ENCODE measurements around the gene TEKT2.

Gene TEKT2

GRCh38 chr1:36115200-36115669, 31.3 kb downstream of the TEKT2 start:
- no peaks in the 10 kb centered on the region for H3F3A ChIP-seq (ENCODE audit: low read depth)
- no peak overlapping the region for H3K4me3 ChIP-seq (ENCODE audit: low read length, poor library complexity, severe bottlenecking)
- no peak overlapping the region for H3K9ac ChIP-seq (ENCODE audit: low read depth, low read length, poor library complexity, severe bottlenecking)
- TF ChIP-seq EZH2phosphoT487 (IDR thresholded peaks at IDR 0.05; ENCODE audit: borderline replicate concordance) (no peak), CTCF (conservative IDR thresholded peaks at IDR 0.05; ENCODE audit: low read length) (no peak)
- H3K9me2 ChIP-seq (replicated peaks; ENCODE audit: low read depth, low read length): no peaks in the 10 kb centered on the region
- H2AFZ ChIP-seq (ENCODE audit: low read length): no peak overlapping the region
- H3K9me3 ChIP-seq (ENCODE audit: insufficient read depth, low read depth, low read length): no peaks in the 10 kb centered on the region
- H3K4me1 ChIP-seq (ENCODE audit: insufficient read depth, low read length, poor library complexity, severe bottlenecking): peaks cover 13% of the 10 kb centered on the region
- H3K27me3 ChIP-seq (ENCODE audit: insufficient read depth, low read length, poor library complexity, severe bottlenecking): no peaks in the 10 kb centered on the region
- H3K4me2 ChIP-seq (ENCODE audit: low read depth, low read length, poor library complexity, severe bottlenecking): no peak overlapping the region
- no peaks in the 10 kb centered on the region for H3K36me3 ChIP-seq (ENCODE audit: insufficient read depth, low read length)
- no peaks in the 10 kb centered on the region for H4K20me1 ChIP-seq (ENCODE audit: insufficient read depth, low read length, poor library complexity, severe bottlenecking)
- H3K79me2 ChIP-seq (ENCODE audit: insufficient read depth, low read length): no peaks in the 10 kb centered on the region

GRCh38 chr1:36115931-36116330, 32.0 kb downstream of the TEKT2 start:
- no peaks in the 10 kb centered on the region for H3K9me2 ChIP-seq (replicated peaks; ENCODE audit: low read depth, low read length)
- TF ChIP-seq CTCF (conservative IDR thresholded peaks at IDR 0.05; ENCODE audit: low read length) (no peak), EZH2phosphoT487 (IDR thresholded peaks at IDR 0.05; ENCODE audit: borderline replicate concordance) (no peak)
- no peaks in the 10 kb centered on the region for H3K36me3 ChIP-seq (ENCODE audit: insufficient read depth, low read length)
- H3K9me3 ChIP-seq (ENCODE audit: insufficient read depth, low read depth, low read length): no peaks in the 10 kb centered on the region
- H3K79me2 ChIP-seq (ENCODE audit: insufficient read depth, low read length): no peaks in the 10 kb centered on the region
- H3F3A ChIP-seq (ENCODE audit: low read depth): no peaks in the 10 kb centered on the region
- no peak overlapping the region for H3K9ac ChIP-seq (ENCODE audit: low read depth, low read length, poor library complexity, severe bottlenecking)
- no peaks in the 10 kb centered on the region for H4K20me1 ChIP-seq (ENCODE audit: insufficient read depth, low read length, poor library complexity, severe bottlenecking)
- no peak overlapping the region for H2AFZ ChIP-seq (ENCODE audit: low read length)
- no peak overlapping the region for H3K4me2 ChIP-seq (ENCODE audit: low read depth, low read length, poor library complexity, severe bottlenecking)
- peaks cover 8% of the 10 kb centered on the region for H3K4me1 ChIP-seq (ENCODE audit: insufficient read depth, low read length, poor library complexity, severe bottlenecking)
- H3K4me3 ChIP-seq (ENCODE audit: low read length, poor library complexity, severe bottlenecking): no peak overlapping the region
- no peaks in the 10 kb centered on the region for H3K27me3 ChIP-seq (ENCODE audit: insufficient read depth, low read length, poor library complexity, severe bottlenecking)

GRCh38 chr1:36116901-36117300, 33.0 kb downstream of the TEKT2 start:
- H4K20me1 ChIP-seq (ENCODE audit: insufficient read depth, low read length, poor library complexity, severe bottlenecking): no peaks in the 10 kb centered on the region
- no peaks in the 10 kb centered on the region for H3K36me3 ChIP-seq (ENCODE audit: insufficient read depth, low read length)
- H3K27me3 ChIP-seq (ENCODE audit: insufficient read depth, low read length, poor library complexity, severe bottlenecking): no peaks in the 10 kb centered on the region
- TF ChIP-seq CTCF (conservative IDR thresholded peaks at IDR 0.05; ENCODE audit: low read length) (no peak), EZH2phosphoT487 (IDR thresholded peaks at IDR 0.05; ENCODE audit: borderline replicate concordance) (no peak)
- no peaks in the 10 kb centered on the region for H3F3A ChIP-seq (ENCODE audit: low read depth)
- H3K9ac ChIP-seq (ENCODE audit: low read depth, low read length, poor library complexity, severe bottlenecking): no peak overlapping the region
- H2AFZ ChIP-seq (ENCODE audit: low read length): no peak overlapping the region
- H3K9me3 ChIP-seq (ENCODE audit: insufficient read depth, low read depth, low read length): no peaks in the 10 kb centered on the region
- H3K4me2 ChIP-seq (ENCODE audit: low read depth, low read length, poor library complexity, severe bottlenecking): no peak overlapping the region
- H3K4me3 ChIP-seq (ENCODE audit: low read length, poor library complexity, severe bottlenecking): no peak overlapping the region
- H3K9me2 ChIP-seq (replicated peaks; ENCODE audit: low read depth, low read length): no peaks in the 10 kb centered on the region
- H3K79me2 ChIP-seq (ENCODE audit: insufficient read depth, low read length): no peaks in the 10 kb centered on the region
- no peaks in the 10 kb centered on the region for H3K4me1 ChIP-seq (ENCODE audit: insufficient read depth, low read length, poor library complexity, severe bottlenecking)

Measured in Loucy (cell line).